ENCODE results near the gene MRTFB. TPM values are rescaled to one million over a fixed set of nuclear protein-coding genes. Genes with fewer than 3 reads are reported as not detected.

The MRTFB gene
- total RNA-seq, 1 donor from 2014 or later = 32.5 TPM

DNA sequence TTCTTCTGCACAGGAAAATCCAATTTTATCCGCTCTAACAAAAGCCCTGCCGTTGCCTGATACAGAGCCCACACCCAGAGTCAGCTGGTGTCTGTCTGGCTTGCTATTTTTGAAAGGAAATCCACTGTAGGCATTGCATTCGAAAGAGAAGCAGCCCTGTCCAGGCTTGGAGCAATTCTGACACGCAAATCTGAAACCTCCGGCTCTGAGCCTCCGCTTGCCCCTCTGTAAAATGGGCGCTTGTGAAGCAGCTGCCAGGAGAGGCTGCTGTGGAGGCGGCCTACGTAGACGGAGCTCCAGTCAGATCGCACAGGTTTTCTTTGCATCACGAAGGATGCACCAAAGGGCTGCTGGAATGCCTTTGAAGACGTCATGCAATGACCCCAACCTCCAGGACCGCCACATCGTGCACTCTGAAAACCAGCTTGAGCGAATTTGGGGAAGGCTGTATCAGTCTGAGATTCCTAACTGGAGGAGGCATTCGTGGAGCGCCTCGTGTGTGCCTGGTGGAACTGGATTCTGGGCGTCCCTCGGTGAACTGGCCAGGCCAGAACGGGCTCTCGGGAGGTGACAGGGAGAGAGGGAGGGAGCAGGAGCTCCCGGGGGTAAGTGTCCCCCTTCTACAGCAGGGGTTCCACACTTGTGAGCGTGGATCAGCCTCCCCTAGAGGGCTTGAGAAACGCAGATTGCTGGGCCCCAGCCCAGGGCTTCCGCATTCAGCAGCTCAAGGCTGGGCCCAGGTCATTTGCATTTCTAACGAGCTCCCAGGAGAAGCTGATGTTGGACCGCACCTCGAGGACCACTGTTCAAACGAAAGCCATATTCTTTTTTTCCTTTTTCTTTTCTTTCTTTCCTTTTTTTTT is 215.5 kb downstream of the MRTFB start:
- DNase-seq = peak; percentile 77

DNA sequence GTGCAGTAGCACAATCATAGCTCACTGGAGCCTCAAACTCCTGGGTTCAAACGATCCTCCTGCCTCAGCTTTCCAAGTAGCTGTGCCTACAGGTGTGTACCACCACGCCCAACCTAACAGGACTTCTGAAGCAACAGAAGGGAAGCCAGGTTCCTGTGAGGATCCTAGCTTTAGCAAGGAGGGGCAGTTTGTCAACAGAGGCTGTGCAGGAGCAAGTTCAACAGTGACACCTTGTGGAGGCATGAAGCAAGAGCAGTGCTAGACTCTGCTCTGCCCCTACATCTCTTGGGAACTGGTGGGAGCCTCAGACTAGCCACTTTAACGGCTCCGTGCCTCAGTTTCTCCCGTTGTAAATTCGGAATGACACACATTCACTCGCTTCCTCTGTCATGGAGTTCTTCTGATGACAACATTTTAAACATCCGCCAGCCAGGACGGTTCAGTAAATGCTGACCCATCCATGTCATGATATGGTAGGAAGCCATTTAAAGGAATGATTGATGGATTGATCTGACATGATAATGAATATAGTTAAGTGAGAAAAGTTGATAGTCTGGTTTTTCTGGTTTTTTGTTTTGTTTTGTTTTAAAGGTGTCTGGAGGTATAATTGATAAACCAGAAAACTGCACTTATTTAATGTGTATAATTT is 218.7 kb downstream of the MRTFB start:
- no peak for DNase-seq

DNA sequence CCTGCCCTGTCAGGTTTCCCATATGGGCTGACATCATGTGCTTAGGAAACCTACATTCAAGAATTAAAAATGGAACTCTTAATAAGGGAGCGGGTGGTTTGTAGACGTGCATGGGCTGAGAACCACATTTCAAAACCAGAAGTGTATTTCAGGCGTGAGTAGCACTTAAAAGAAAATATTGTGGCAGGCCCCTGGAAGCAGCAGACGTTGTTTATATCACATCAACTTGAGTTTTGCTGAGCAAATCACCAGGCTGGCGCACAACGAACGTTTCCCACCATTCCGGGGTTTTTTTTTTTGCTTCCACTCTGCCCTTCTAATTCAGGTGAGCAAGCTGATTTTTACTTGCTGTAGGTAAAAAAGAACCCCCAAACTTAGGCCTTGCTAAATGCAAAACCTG is 220.2 kb downstream of the MRTFB start:
- DNase-seq = no peak

DNA sequence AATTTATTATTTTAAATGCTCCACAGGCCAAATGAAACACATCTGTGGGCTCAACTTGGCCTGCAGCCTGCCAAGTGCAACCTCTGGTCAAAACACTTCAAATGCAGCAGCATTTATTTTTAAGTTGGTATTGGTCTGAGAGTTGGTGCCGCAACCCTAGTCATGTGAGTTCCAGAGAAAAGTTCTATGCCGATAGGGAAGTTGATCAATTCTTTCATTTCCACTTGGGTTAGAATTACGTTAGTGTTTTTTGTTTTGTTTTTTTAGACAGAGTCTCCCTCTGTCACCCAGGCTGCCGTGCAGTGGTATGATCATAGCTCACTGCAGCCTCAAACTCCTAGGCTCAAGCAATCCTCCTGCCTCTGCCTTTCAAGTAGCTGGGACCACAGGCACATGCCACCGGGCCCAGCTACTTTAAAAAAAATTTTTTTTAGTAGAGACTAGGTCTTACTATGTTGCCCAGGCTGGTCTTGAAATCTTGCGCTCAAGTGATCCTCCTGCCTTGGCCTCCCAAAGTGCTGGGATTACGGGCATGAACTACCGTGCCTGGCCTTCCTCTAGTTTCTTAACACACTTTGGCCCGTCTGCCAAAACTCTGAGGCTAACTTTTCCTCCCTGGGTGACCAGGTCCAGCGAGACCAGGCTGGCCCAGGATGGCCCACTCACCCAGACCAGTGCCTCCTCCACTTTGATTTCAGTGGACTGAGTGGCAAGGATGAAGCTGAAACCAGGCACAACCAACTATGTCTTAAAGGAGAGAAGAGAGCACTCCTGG is 221.1 kb downstream of the MRTFB start:
- no peak for DNase-seq

DNA sequence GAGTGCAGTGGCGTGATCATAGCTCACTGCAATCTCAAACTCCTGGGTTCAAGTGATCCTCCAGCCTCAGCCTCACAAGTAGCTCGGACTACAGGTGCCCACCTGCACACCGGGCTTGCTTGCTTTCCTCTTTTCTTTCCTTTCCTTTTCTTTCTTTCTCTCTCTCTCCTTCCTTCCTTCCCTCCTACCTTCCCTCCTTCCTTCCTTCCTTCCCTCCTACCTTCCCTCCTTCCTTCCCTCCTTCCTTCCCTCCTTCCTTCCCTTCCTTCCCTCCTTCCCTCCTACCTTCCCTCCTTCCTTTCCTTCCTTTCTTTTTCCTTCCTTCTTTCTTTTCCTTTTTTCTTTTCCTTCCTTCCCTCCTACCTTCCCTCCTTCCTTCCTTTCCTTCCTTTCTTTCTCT is 225.5 kb downstream of the MRTFB start:
- DNase-seq = no peak

DNA sequence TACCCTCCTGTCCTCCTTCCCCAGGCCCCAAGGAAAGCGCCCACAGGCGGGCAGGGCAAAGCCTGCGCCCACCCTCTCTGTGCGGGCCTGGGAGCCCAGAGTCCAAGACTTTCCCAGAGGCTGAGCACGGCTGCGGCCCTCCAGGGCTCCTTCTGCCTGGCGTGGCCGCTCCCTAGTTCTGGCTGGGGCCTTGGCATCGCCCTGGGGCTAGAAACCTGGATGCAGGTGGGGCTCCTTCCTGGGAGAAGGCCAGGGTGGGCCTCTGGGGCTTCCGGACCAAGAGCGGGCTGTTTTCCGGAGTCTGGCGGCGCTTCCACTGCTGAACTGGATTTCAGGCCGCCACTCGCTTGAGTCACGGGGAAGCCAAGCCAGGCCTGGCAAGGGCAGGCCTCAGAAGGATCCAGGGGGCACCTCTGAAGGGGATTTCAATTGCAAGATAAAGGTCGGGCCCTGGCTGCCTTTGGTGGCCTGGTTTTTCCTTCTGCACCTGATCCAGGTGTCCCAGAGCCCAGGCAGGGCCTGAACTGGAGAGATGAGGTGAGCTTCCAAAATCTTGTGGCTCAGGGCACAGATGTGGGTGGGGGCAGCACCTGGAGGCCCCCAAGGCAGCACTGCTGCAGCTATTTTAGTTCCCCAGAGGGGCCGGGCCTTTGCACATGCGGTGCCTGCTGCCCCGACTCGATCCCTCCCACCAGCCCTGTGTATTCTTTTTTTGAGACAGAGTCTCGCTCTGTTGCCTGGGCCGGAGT is 227.4 kb downstream of the MRTFB start:
- DNase-seq = no peak

DNA sequence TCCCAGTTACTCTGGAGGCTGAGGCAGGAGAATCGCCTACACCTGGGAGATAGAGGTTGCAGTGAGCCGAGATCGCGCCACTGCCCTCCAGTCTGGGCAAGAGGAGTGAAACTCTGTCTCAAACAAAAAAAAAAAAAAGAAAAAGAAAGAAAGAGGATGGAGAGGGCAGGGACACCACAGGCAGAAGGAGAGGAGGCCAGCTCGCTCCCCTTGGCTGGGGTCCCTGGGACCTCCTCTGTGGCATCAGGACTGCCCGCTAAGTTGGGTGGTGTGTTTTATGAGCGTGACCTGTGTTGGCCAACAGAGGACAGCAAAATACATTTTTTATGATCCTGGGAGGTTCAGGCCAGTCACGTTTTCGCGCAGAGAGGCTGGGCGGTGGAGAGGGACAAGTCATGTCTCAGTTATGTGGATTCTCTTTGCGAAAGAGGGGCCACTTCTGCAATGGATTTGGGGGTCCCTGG is 229.6 kb downstream of the MRTFB start:
- DNase-seq = peak; percentile 62

DNA sequence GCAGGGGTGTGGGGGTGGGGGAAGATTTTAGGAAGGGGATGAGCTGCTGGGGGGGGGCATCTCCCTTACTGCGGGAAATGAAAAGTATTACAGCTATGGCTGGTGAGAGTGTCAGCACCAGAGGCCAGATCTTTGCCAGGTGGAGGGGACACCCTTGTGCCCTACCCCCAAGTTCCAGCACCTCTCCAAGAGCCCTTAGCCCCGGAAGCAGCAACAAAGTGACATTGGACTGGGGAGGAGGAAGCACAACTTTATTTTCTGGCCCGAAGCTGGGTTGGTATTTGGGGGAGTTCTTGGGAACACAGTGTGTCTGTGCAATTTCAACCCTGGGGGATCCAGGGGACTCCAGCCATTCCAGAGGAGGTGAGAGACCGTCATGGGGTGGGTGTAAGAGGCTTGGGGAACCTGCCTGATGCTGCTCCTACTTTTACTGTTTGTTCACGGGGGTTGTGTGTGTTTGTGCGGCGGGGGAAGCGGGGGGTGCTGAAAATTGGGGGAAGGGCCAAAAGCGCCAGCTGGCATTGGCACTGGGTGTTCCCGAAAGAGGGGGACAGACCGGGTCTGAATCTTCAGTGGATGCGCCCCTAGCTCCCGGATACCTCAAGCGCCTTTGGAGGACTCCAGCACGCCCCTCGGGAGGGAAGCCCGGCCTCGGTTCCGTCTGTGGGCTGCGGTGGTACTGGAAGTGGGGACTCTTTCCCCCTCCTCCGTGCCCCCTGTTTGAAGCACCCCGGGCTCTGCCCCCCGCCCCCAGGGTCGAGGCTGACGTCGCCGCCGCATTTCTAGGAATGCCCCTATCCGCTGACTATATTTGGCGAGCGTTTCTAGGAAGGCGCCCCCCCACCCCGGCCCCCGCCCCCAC is 230.3 kb downstream of the MRTFB start:
- peak; percentile 53 for DNase-seq

DNA sequence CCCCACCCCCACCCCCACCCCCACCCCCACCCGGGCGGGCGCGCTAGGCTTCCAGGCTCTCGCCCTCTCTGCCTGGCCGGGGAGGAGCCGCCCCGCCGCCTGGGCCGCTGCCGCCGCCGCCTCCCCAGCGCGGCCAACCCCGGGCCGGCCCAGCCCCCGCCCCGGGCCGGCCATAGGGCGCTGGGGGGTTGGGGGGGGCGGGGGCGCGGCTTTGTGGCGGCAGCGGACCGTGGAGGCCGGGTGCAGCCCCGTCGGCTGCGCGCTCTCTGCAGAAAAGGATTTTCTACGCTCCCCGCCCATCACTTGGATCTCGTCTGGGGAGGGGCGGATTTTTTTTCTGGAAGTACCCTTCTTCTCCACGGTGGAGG is 230.9 kb downstream of the MRTFB start:
- no peak for DNase-seq

DNA sequence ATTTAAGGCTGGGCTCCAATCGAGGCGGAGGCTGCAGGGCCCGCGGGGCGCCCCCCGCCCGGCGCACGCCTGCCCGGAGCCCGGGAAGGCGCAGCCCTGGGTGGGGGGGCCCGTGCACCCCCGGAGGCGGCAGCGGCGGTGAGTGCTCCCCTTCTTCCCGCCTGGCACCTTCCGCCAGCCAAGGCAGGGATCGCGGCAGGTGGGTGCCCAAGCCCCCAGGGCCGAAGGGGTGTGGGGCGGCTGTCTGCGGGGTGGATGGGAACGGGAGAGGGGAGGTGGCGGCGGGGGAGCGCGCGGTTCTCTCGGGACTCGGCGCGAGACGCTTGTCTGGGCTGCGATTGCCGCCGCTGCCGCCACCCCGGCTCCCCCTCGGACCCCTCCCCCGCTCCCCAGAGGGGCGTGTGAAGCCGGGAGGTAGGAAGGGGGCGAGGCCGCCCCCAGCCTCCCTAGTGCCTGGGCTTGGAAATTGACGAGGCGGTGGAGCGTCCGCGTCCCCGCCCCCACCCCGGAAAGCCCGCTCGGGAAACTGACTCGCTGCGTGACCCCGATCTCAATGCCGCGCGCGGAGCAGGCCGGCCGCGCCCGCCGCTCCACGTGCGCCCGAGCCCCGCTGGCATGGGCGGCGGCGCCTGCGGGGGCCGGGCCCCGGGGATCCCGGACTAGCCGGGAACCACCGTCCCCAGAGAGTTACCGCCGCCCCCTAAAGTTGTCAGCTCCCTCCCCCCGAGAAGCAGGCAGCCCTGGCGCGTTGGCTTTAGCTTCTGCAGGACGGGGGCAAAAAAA is 231.5 kb downstream of the MRTFB start:
- no peak for DNase-seq

DNA sequence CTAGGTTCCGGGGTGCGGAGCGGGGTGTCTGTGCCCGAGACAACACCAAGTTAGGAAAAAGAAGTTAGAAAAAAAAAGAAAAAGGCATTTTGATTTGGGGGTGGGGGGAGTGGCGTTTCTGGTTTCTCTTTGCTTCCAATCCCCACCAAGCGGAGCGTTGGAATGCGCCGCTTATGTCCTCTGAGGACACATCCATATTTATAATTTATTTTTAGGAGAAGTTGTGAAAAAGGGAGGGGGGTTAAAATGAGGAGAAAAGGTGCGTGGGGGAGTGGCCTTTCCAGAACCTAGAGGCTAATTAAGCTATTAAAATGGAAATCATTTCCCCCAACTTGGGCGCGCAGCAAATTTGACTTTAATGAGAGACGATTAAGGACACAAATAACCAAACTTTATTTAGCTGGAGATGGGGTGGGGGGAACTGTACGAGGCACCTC is 232.1 kb downstream of the MRTFB start:
- DNase-seq = peak; percentile 18

DNA sequence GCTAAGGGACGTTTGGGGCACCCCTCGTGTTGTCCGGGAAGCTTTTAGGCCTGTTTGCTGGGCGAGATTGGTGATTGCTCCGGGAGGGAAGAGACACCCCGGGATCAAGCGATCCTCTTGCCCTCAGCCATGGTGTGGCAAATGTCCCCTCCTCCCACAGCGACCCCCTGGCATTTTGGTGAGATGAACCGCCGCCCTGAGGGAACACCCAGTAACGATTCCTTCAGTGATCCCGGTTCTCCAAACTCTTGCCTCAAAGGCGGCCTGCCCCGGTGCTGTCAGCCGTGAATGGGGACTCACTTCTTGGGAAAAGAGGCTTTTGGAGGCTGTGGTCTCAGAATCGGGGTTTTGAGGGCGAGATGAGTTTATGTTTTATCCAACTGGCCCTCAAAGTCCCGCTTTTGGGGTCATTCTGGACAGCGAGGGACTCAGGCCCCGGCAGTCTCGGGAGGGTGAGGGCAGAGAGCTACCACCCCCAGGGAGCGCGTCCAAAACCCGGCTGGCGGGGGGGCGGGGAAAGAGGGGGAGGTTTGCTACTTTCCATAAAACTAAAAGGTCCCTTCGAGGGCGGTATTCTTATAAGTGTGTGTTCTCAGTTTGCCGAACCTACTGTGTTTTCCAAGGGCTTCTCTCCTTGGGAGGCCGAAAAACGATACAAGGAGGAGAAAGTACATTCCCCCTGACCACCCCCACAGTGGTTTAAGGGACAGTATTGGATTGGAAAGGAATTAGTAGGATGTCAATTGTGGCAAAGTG is 232.7 kb downstream of the MRTFB start:
- DNase-seq = no peak

DNA sequence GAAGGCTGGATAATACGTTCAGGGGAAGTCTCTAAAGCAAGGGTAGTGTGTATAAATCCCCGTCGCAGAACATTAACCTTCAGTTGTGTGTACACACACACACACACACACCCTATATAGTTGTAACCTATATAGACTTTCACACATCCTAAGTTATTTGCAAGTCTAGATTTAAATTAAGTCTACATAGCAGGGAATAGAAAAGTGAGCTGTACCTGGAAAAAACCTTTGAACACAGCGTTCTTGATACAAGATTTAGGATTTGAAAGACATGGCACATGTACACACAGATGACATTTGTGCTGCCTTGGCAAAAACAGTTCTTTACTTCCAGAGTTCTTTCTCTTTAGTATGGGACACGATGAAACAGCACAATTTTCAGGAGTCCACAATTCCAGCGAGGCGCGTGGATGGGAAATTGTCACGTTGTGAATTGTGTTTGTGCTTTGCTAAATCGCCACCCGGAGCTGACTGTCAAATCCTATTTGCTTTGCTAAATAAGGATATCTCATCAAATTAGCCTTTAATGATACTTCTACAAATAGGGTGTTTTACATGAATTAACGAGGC is 233.9 kb downstream of the MRTFB start:
- DNase-seq = no peak

DNA sequence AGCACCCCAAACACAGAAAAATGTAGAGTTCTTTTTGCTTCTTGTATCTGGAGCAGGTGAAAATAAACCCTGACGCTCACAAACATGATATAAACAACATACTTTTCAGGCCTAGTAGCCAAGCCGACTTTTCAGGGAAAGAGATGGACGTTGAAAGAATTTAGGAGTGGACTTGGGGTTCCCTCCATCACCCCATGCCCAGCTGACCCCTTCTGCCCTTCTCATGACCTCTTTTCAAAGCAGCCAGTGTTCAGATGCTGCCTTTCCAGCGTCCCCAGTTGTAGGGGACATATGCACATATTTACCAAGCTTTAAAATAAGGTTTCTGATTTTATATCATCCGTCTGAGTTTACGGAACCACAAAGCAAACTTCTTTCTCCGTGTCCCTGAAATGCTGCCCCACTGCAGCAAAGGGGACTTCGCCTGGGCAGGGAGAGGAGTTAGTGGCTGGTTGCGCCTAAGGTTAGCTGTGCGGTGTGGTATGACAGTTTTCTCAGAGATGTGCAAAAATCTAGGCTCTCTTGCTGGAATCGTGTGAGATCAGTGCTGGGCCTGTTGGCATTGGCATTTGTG is 235.5 kb downstream of the MRTFB start:
- DNase-seq = no peak

DNA sequence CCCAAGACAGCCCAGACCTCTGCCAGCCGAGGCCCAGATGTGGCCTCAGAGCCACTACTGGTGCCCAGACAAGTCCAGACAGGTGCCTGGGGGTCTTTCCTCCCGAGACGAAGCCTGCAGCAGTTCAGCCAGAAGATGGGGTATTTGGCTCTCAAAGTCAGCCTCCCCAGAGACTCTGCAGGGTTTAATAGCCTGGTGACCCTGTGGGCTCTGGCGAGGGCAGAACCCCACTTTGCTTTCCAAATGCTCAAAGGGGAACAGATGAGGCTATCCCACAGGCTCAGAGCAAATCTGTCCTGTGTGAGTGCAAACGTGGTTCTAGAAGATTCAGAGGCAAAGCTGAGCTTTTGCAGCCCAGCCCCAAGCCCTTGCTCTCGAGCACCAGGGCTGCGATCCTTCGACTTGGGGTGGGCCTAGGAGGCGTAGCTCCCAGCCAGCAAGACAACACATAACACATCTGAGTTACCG is 236.0 kb downstream of the MRTFB start:
- no peak for DNase-seq

DNA sequence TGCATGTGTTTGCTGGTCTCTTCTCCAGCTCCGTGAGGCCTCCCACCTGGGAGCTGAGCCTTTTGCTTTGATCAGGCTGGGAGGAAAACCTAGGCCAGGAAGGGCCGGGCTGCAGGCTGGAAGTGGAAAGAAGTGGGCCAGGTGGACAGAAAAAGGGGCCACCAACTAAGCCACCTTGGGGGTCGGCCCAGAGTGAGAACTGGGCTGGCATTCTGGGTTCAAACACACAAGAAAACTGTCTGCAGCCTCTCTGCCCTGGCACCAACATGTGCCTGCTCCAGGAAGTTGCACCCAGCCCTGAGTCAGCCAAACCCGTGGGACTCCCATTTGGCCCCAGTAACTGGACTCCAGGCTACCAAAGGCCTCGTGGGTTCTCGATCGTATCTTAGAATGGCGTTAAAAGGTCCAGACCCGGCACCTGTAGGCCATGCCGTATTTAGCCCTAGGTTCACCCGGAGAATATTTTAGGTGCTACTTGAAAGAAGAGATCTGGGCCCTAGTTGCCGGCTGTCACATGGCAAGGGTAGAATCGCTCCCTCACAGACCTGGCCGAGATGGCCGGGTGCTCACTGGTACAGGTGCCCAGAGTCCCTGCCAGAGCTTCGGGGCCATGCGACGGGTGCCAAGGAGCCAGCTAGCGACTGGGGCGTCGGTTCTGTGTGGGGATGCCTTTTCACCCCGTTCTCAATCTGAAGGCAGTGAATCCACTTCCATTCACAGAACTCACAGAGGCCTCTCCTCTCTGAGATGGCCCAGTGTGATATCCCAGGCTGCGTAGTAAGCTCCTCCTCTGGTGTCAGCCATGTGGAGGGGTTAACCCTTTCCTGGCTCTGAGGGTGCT is 236.6 kb downstream of the MRTFB start:
- no peak for DNase-seq

DNA sequence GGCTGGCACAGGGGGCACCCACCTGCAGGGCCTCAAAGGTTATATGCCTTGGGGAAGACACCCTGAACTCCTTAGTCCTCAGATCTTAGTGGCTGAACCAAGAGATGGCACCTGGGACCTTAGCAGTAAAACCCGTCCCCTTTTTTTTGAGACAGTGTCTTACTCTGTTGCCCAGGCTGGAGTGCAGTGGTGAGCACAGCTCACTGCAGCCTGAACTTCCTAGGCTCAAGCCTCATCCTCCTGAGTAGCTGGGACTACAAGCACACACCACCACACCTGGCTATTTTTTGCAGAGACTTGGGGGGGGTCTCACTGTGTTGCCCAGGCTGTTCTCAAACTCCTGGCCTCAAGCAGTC is 237.2 kb downstream of the MRTFB start:
- no peak for DNase-seq

Data from skin of body (tissue), 2 donors.